Measurements from ENCODE around the gene TMEM204.

Gene TMEM204

DNA sequence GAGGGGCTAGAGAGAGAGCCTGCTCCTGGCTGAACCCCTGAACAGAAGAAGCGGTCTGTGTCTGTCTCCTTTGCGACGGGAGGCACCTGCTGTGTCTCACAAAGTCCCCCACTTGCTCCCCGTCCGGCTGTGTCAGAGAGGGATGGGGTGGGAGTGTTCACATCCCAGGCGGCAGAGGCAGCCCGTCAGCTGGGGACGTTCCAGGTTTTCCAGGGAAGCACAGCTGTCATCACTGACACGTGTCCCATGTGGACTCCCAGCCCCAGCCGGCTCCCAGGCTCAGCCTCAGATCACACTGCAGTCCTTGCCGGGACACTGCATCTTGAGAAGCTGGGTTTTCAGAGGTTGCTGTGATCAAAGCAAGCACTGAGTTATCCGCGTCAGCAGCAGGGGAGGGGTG lies 38.8 kb upstream of the TMEM204 start:
- TF ChIP-seq, protein P1, sequence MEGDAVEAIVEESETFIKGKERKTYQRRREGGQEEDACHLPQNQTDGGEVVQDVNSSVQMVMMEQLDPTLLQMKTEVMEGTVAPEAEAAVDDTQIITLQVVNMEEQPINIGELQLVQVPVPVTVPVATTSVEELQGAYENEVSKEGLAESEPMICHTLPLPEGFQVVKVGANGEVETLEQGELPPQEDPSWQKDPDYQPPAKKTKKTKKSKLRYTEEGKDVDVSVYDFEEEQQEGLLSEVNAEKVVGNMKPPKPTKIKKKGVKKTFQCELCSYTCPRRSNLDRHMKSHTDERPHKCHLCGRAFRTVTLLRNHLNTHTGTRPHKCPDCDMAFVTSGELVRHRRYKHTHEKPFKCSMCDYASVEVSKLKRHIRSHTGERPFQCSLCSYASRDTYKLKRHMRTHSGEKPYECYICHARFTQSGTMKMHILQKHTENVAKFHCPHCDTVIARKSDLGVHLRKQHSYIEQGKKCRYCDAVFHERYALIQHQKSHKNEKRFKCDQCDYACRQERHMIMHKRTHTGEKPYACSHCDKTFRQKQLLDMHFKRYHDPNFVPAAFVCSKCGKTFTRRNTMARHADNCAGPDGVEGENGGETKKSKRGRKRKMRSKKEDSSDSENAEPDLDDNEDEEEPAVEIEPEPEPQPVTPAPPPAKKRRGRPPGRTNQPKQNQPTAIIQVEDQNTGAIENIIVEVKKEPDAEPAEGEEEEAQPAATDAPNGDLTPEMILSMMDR (IDR thresholded peaks at IDR 0.05; ENCODE audit: extremely low read depth, insufficient read depth, missing control alignments) = no peak
- no peak for DNase-seq (ENCODE audit: low spot score)
- in situ Hi-C loops (cut with MboI; ENCODE audit: low pct_unique_long_range_greater_than_20kb, low sequenced_read_pairs, unreplicated experiment) = no loop called here

GRCh38 chr16:1495211-1495888 lies 38.1 kb upstream of the TMEM204 start:
- TF ChIP-seq, protein P1 (IDR thresholded peaks at IDR 0.05; ENCODE audit: extremely low read depth, insufficient read depth, missing control alignments) = no peak
- in situ Hi-C loops (cut with MboI; ENCODE audit: low pct_unique_long_range_greater_than_20kb, low sequenced_read_pairs, unreplicated experiment) = no loop called here
- DNase-seq (ENCODE audit: low spot score) = no peak

- no peak for DNase-seq (ENCODE audit: low spot score)
- TF ChIP-seq, protein P1 (IDR thresholded peaks at IDR 0.05; ENCODE audit: extremely low read depth, insufficient read depth, missing control alignments) = no peak
- in situ Hi-C loops (cut with MboI; ENCODE audit: low pct_unique_long_range_greater_than_20kb, low sequenced_read_pairs, unreplicated experiment) = no loop called here
Measured at GRCh38 chr16:1495889-1496262, 37.6 kb upstream of the TMEM204 start.

DNA sequence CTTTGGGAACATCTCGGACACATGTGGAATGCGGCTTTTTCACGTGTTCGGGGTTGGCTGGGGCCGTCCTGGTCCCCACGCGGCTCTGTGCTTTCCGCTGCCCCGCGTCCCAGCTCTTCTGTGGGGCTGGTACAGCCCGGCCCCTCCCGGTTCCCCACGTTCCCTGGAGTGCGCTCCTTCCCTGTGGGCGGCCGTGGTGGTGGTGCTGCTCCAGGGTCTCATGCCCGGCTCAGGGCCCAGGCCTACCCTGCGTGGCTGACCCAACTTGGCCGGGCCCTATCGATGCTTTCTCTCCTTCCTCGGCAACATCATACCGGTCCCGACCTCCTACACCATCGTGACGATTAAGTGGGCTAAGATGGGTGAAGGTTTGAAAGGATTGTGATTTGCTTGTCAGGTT lies 37.0 kb upstream of the TMEM204 start:
- DNase-seq (ENCODE audit: low spot score) = no peak
- TF ChIP-seq, protein P1 (IDR thresholded peaks at IDR 0.05; ENCODE audit: extremely low read depth, insufficient read depth, missing control alignments) = no peak
- in situ Hi-C loops (cut with MboI; ENCODE audit: low pct_unique_long_range_greater_than_20kb, low sequenced_read_pairs, unreplicated experiment) = no loop called here

DNA sequence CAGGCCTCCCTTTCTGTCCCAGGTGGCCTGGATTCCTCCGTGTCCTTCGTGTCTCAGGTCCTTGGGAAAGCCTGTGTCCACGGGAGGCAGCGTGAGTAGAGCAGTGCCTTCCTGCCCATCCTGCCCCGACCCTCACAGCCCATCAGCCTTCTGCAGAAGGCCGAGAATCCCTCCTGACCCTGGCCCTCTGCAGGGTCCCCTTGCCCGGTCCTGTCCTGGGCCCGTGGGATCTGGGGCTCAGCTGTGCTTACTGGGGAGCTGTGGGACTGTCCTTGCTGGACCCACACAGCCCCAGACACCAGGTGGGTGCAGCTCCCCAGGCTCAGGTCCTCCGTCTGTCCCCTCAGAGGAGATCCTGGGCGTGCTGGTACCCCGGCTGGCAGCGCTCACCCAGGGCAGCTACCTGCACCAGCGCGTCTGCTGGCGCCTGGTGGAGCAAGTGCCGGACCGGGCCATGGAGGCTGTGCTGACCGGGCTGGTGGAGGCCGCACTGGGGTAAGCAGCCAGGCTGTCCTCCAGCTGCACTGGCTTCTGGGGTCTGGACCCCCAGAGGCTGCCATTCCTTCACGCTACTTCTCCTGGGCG lies 36.4 kb upstream of the TMEM204 start:
- TF ChIP-seq, protein P1 (IDR thresholded peaks at IDR 0.05; ENCODE audit: extremely low read depth, insufficient read depth, missing control alignments) = no peak
- DNase-seq (ENCODE audit: low spot score) = no peak
- in situ Hi-C loops (cut with MboI; ENCODE audit: low pct_unique_long_range_greater_than_20kb, low sequenced_read_pairs, unreplicated experiment) = no loop called here

DNA sequence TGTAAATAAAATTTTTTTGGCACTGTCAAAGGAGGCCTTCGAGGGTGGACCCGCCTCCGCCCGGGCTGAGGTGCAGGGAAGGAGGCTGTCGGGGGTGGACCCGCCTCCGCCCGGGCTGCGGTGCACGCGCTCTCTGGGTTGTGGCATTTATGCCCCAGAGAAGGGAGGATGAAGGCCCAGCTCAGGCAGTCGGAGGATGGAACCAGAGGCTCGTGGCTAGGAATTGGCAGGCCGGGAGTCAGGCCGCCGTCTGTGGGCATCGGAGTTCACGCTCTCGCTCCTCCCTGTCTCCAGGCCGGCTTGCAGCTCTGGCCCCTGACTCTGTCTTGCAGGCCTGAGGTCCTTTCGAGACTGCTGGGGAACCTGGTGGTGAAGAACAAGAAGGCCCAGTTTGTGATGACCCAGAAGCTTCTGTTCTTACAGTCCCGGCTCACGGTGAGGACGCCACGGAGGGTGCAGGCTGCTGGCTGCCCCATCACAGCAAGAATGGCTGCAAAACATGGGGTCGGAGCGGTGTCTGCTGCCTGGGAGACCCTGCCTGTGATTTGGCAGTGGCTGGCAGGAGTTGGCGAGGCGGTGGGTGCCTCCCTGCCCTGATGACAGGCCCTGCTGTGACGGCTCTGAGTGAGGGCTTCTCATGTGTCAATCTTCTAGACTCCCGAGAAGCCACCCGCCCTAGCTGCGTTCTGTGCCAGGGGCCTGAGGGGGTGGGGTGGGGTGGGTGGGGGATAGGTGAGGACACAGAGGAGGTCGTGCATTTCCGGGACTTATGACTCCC lies 34.4 kb upstream of the TMEM204 start:
- no peak for DNase-seq (ENCODE audit: low spot score)
- TF ChIP-seq, protein P1 (IDR thresholded peaks at IDR 0.05; ENCODE audit: extremely low read depth, insufficient read depth, missing control alignments) = no peak
- in situ Hi-C loops (cut with MboI; ENCODE audit: low pct_unique_long_range_greater_than_20kb, low sequenced_read_pairs, unreplicated experiment) = no loop called here

Data from GM13977 (cell line).